A549 (cell line): ENCODE data around the gene SNRK. TPM values are rescaled to one million over a fixed set of nuclear protein-coding genes. Genes with fewer than 3 reads are reported as not detected.
"Not testable (repeated sequence)": the region's sequence is repeated elsewhere in the genome, so short reads cannot be mapped to it uniquely, and the experiment has no call there.

Source experiments
- ATAC-seq, 2 experiments: fragments of 200-7000 bp in 1 of 2; fragments of >200 bp in 1 of 2; cut with Nextera tagmentation in 1 of 2; cut with Tn5 transposase in 1 of 2; 3 replicates each; pipeline versions ENCODE4 v1.8.0 to v1.9.1; 2018 to 2020; ENCODE audit warnings: mild to moderate bottlenecking in 1 of 2, moderate library complexity in 1 of 2
- CTCF ChIA-PET: fragments of 300-600 bp; sonication (Branson Sonifier 250); formaldehyde crosslinking; extraction: SDS; loops from one replicate; lab custom pipeline; 2021; ENCODE audit warnings: antibody characterized with exemption, inconsistent platforms; lab: Yijun Ruan, JAX
- POLR2A ChIA-PET: fragments of 350-600 bp; formaldehyde crosslinking; extraction: SDS; loops from one replicate; lab custom pipeline; 2021; ENCODE audit warnings: antibody characterized with exemption, inconsistent platforms; lab: Yijun Ruan, JAX
- DNase-seq, 2 experiments: peaks; one replicate each; pipeline versions ENCODE4 v3.0.0 to v3.0.0-alpha.2; 2011 to 2016; ENCODE audit warnings: low read depth in 1 of 2, low spot score in 1 of 2
- FAIRE-seq: peaks from 2 replicates; lab custom pipeline; 2011; peaks lifted over from hg19 to GRCh38; lab: Jason Lieb, UNC
- H3K27ac ChIP-seq, 2 experiments: fragments of >200 bp; sonication (Bioruptor Twin); formaldehyde crosslinking; 3 replicates each; pipeline ENCODE4 v1.5.1; 2016 to 2017
- H3K4me1 ChIP-seq: fragments of >200 bp; sonication (Bioruptor Twin); formaldehyde crosslinking; 3 replicates; pipeline ENCODE4 v1.6.1; 2016
- H3K4me2 ChIP-seq: fragments of >200 bp; sonication (Bioruptor Twin); formaldehyde crosslinking; 3 replicates; pipeline ENCODE4 v1.6.1; 2016
- H3K4me3 ChIP-seq: fragments of >200 bp; sonication (Bioruptor Twin); formaldehyde crosslinking; 3 replicates; pipeline ENCODE4 v1.5.1; 2016
- H3K9me3 ChIP-seq: fragments of >200 bp; sonication (Bioruptor Twin); formaldehyde crosslinking; 3 replicates; pipeline ENCODE4 v1.6.1; 2016
- CBX2 ChIP-seq: fragments of 200-600 bp; sonication (generic); IDR thresholded peaks from 2 replicates; pipeline ENCODE4 v1.6.1; 2016; ENCODE audit warnings: low read depth, mild to moderate bottlenecking, borderline replicate concordance
- CEBPB ChIP-seq, 2 experiments: fragments of >200 bp in 1 of 2; sonication (Bioruptor Twin) in 1 of 2; formaldehyde crosslinking in 1 of 2; IDR thresholded peaks; 2 replicates each; pipeline ENCODE4 v1.6.1; 2012 to 2016
- CHD4 ChIP-seq: fragments of 200-600 bp; sonication (generic); IDR thresholded peaks from 2 replicates; pipeline ENCODE4 v1.6.1; 2016; ENCODE audit warnings: antibody characterized with exemption, mild to moderate bottlenecking, borderline replicate concordance
- EHF ChIP-seq: fragments of 250-450 bp; sonication (Bioruptor Pico); IDR thresholded peaks from 2 replicates; pipeline ENCODE4 v1.5.0; 2020; ENCODE audit warnings: mild to moderate bottlenecking
- FOSL2 ChIP-seq, 2 experiments: fragments of 450-650 bp in 1 of 2; fragments of >200 bp in 1 of 2; sonication (Bioruptor Twin) in 1 of 2; formaldehyde crosslinking; IDR thresholded peaks; 2 replicates each; pipeline versions ENCODE4 v1.5.0 to v1.6.1; 2016 to 2020; ENCODE audit warnings: mild to moderate bottlenecking in 1 of 2, moderate library complexity in 1 of 2
- HDAC2 ChIP-seq: fragments of 200-600 bp; sonication (generic); IDR thresholded peaks from 2 replicates; pipeline ENCODE4 v1.6.1; 2016
- HEYL ChIP-seq: fragments of 250-450 bp; sonication (Bioruptor Pico); IDR thresholded peaks from 2 replicates; pipeline ENCODE4 v1.8.0; 2021; ENCODE audit warnings: mild to moderate bottlenecking, moderate library complexity
- HMGXB4 ChIP-seq: fragments of 250-450 bp; sonication (Bioruptor Pico); IDR thresholded peaks from 2 replicates; pipeline ENCODE4 v1.5.0; 2021; ENCODE audit warnings: mild to moderate bottlenecking, moderate library complexity, borderline replicate concordance
- JUN ChIP-seq, 2 experiments: fragments of >200 bp; sonication (Bioruptor Twin); formaldehyde crosslinking; IDR thresholded peaks; 2 replicates in 1 of 2; 3 replicates in 1 of 2; pipeline ENCODE4 v1.6.1; 2016 to 2017
- MAFK ChIP-seq: fragments of 450-650 bp; IDR thresholded peaks from 2 replicates; pipeline ENCODE4 v1.6.1; 2014; ENCODE audit not compliant: partially characterized antibody
- PHF8 ChIP-seq: fragments of 200-600 bp; sonication (generic); IDR thresholded peaks from 2 replicates; pipeline ENCODE4 v1.6.1; 2016; ENCODE audit warnings: low read depth, mild to moderate bottlenecking, antibody characterized with exemption, moderate library complexity, borderline replicate concordance
- RARB ChIP-seq: fragments of 250-450 bp; sonication (Bioruptor Pico); IDR thresholded peaks from 2 replicates; pipeline ENCODE4 v1.8.0; 2021; ENCODE audit warnings: mild to moderate bottlenecking, moderate library complexity
- RCOR1 ChIP-seq: fragments of 150-350 bp; IDR thresholded peaks from 2 replicates; pipeline ENCODE4 v1.6.1; 2014; ENCODE audit warnings: antibody characterized with exemption, low read length, low read depth
- RNF2 ChIP-seq: fragments of 200-600 bp; sonication (generic); IDR thresholded peaks from 2 replicates; pipeline ENCODE4 v1.6.1; 2016; ENCODE audit warnings: low read depth, mild to moderate bottlenecking, antibody characterized with exemption, moderate library complexity, borderline replicate concordance
- TP53 ChIP-seq: fragments of 250-450 bp; sonication (Bioruptor Pico); IDR thresholded peaks from 2 replicates; pipeline ENCODE4 v1.5.0; 2021; ENCODE audit warnings: mild to moderate bottlenecking, moderate library complexity
- WGBS: methylation state at CpG from one replicate; pipeline ENCODE4 v1.1.6; 2017; ENCODE audit errors: missing lambda C conversion rate; 5-methylcytosine and 5-hydroxymethylcytosine counted together
- polyA plus RNA-seq, 4 experiments: library from polyadenylated mRNA; depleted of rRNA in 3 of 4; stranded (reverse); fragments of >200 nt; fragmentation: RNase III in 1 of 4; extraction: RNeasy Plus Mini Kit Qiagen cat#74134 plus additional on column Dnase treatment in 1 of 4; gene quantifications; 2 replicates in 3 of 4; 3 replicates in 1 of 4; pipeline ENCODE4 v1.2.3, GENCODE V29; 2011 to 2017
- TF ChIP-seq, protein P1 (sequence below): fragments of >200 bp; sonication (Bioruptor Twin); formaldehyde crosslinking; IDR thresholded peaks from 3 replicates; pipeline ENCODE4 v1.6.1; 2016

Gene SNRK
- polyA plus RNA-seq, 2 of the 4 experiments (the other 2 are of a cell fraction) = 3.5 to 7.2 TPM

DNA sequence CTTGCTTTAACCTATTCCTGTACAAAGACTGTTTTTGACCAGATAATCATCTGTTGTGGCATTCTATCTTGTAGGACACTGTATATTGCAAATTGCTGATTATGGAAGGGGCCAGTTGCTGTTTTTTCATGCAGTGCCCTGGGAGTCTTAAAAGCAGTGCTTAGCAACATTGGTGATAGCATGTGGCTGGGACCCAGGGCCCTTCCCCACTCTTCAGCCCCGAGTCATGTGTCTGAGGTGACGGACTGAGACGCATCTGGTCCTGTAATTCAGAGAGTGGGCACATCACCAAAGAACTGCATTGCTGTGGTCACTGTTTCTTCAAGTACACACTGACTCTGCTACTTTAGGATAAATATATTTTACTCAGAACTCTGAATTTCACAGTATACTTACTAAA is 63.4 kb downstream of the SNRK start:
- ATAC-seq = no peak
- Histone ChIP-seq H3K4me1 (no peaks in the 10 kb centered on the region), H3K9me3 (peaks cover 17% of the 10 kb centered on the region), H3K27ac (no peak overlapping the region), H3K4me3 (no peak overlapping the region), H3K4me2 (no peak overlapping the region)
- WGBS = 83% methylated on average over 3 of the region's 3 CpGs
- POLR2A ChIA-PET = no interaction called here
- DNase-seq = no peak
- CTCF ChIA-PET = interaction anchor here (1.4 kb wide), 1 partner anchor 12 kb away, joined by 3 read pairs; no protein-coding TSS in a partner anchor
- FAIRE-seq = no peak
- TF ChIP-seq CEBPB (IDR thresholded peaks at IDR 0.05) (no peak), FOSL2 (IDR thresholded peaks at IDR 0.05) (no peak), FOSL2 (CRISPR knock-in tag; IDR thresholded peaks at IDR 0.05) (no peak)

DNA sequence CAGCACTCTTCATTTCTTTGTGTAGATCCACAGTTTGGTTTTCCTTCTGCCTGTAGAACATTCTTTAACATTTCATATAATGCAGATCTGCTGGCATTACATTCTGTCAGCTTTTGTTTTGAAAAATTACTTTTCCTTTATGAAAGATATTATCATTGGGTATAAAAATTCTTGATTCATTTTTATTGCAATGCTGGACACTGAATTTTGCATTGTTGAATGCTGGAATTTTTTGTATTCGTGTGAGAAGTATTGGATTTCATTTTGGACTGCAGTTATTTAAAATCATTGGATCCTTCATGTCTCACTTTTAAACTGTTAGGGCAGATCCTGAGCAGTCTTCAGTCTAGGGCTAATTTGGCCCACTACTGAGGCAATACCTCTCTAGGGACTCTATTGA is 67.1 kb downstream of the SNRK start:
- H3K9me3 ChIP-seq = peaks cover 22% of the 10 kb centered on the region
- ATAC-seq = no peak

DNA sequence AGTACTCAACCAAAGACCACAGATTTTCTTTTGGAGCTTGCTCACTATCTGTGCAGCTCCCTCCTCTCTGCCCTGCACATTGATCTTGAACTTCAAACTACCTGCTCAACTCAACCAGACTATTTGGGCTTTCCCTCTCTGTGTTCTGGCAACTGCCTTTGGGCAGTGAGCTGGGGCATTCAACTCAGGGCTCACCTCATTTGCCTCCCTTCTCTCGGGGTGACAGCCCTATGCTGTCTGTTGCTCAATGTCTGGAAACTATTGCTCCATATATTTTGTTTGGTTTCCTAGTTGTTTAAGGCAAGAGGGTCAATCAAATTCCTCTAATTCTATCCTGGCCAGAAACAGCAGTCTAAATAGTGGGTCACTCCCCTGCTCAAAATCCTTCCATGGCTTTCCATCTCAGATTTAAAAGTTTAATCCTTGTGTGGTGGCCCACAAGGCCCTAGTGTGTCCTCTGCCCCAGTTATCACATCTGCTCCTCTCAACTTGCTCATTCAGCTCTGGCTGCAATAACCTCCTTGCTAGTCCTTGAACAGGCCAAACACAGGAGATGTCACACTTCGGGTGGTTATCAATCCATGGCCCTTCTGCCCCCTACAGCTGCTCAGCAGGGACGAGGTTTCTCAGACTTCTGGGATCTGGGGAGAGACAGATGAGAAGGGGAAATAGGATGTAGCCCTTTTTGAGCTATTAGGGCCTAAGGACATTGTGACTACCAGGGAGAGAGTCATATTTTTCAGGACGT is 67.8 kb downstream of the SNRK start:
- POLR2A ChIA-PET = no interaction called here
- ATAC-seq = no peak
- TF ChIP-seq PHF8 = no peak
- no peak for TF ChIP-seq RCOR1
- TF ChIP-seq CBX2 = no peak
- no peak for TF ChIP-seq RNF2
- no peak for TF ChIP-seq TP53 (CRISPR knock-in tag)
- no peak for TF ChIP-seq JUN (IDR thresholded peaks at IDR 0.05)
- no peak for TF ChIP-seq EHF (CRISPR knock-in tag)
- CTCF ChIA-PET = no interaction called here
- Histone ChIP-seq H3K27ac (no peak overlapping the region), H3K9me3 (peaks cover 22% of the 10 kb centered on the region), H3K4me1 (no peaks in the 10 kb centered on the region), H3K4me3 (no peak overlapping the region), H3K4me2 (no peak overlapping the region)
- no peak for DNase-seq
- 69% methylated on average over 4 of the region's 4 CpGs for WGBS
- no peak for FAIRE-seq

More for the DNA sequence above, 67.1 kb downstream of the SNRK start:
- H3K4me1 ChIP-seq = no peaks in the 10 kb centered on the region
- H3K4me3 ChIP-seq = no peak overlapping the region
- H3K4me2 ChIP-seq = no peak overlapping the region
- no peak overlapping the region for H3K27ac ChIP-seq
- CTCF ChIA-PET = no interaction called here
- no peak for TF ChIP-seq HDAC2
- TF ChIP-seq HMGXB4 (CRISPR knock-in tag) = no peak
- TF ChIP-seq, protein P1, sequence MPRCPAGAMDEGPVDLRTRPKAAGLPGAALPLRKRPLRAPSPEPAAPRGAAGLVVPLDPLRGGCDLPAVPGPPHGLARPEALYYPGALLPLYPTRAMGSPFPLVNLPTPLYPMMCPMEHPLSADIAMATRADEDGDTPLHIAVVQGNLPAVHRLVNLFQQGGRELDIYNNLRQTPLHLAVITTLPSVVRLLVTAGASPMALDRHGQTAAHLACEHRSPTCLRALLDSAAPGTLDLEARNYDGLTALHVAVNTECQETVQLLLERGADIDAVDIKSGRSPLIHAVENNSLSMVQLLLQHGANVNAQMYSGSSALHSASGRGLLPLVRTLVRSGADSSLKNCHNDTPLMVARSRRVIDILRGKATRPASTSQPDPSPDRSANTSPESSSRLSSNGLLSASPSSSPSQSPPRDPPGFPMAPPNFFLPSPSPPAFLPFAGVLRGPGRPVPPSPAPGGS = no peak
- no peak for TF ChIP-seq CHD4
- no peak for TF ChIP-seq CEBPB (IDR thresholded peaks at IDR 0.05)
- no peak for TF ChIP-seq HEYL (CRISPR knock-in tag)
- TF ChIP-seq MAFK = no peak
- TF ChIP-seq RARB = no peak
- TF ChIP-seq, all 56 proteins: peak for 0
- POLR2A ChIA-PET = no interaction called here
- WGBS = 68% methylated on average over 1 of the region's 1 CpG
- DNase-seq (no peak), FAIRE-seq (no peak)

- H3K27ac ChIP-seq, H3K4me1 ChIP-seq, FAIRE-seq, ATAC-seq, DNase-seq, H3K4me2 ChIP-seq, POLR2A ChIA-PET, H3K4me3 ChIP-seq: not testable (repeated sequence)
- CTCF ChIA-PET = interaction anchor here (1.2 kb wide), 1 partner anchor 35 kb away, joined by 3 read pairs; no protein-coding TSS in a partner anchor
- H3K9me3 ChIP-seq = peaks cover 22% of the 10 kb centered on the region
- WGBS = 58% methylated on average over 2 of the region's 2 CpGs
Observed at GRCh38 chr3:43356033-43356432, 69.7 kb downstream of the SNRK start.
